Testis (tissue), 3 donors: ENCODE results near the gene NUMA1. TPM values are rescaled to one million over a fixed set of nuclear protein-coding genes. Genes with fewer than 3 reads are reported as not detected.

ENCODE experiments used
- DNase-seq: peaks from one replicate; pipeline ENCODE4 v3.0.0-alpha.2; 2019
- H3K27ac ChIP-seq, 2 donors: fragments of 200-600 bp; sonication (generic); one replicate each; pipeline ENCODE4 v1.5.1; 2019
- H3K27me3 ChIP-seq: fragments of 200-600 bp; sonication (generic); one replicate; pipeline ENCODE4 v1.5.1; 2019
- H3K36me3 ChIP-seq: fragments of 200-600 bp; sonication (generic); one replicate; pipeline ENCODE4 v1.5.1; 2017; ENCODE audit warnings: low read depth; ENCODE audit errors: missing control alignments
- H3K4me1 ChIP-seq: fragments of 200-600 bp; sonication (generic); one replicate; pipeline ENCODE4 v1.5.1; 2019
- H3K4me3 ChIP-seq, 2 donors: fragments of 200-600 bp; sonication (generic); one replicate each; pipeline ENCODE4 v1.5.1; 2017 to 2019
- H3K9me3 ChIP-seq: fragments of 200-600 bp; sonication (generic); one replicate; pipeline ENCODE4 v1.5.1; 2017
- POLR2A ChIP-seq: fragments of 450-650 bp; IDR thresholded peaks from one replicate; pipeline ENCODE4 v1.6.1; 2017; ENCODE audit warnings: antibody characterized with exemption, mild to moderate bottlenecking, moderate library complexity
- WGBS, 2 donors: methylation state at CpG; one replicate each; pipeline ENCODE4 v1.1.5; 2018; 5-methylcytosine and 5-hydroxymethylcytosine counted together
- intact Hi-C: fragments of 100-400 bp; cut with DNase I; formaldehyde crosslinking; loops from one replicate; pipeline ENCODE4 v1.15.1; 2023; ENCODE audit warnings: low total_unique reads
- polyA plus RNA-seq: library from polyadenylated mRNA; stranded (reverse); fragments of 350-450 nt; fragmentation: Illumina TruSeq; extraction: RNeasy Lipid Tissue Mini Kit (QIAGEN cat#74804); gene quantifications from one replicate; pipeline ENCODE4 v1.2.3, GENCODE V29; 2014; ENCODE audit warnings: low read depth, low replicate concordance; ENCODE audit not compliant: insufficient read depth
- total RNA-seq, 2 donors: library from RNA; depleted of rRNA; stranded (reverse); fragments of >200 nt; gene quantifications; one replicate each; pipeline ENCODE4 v1.2.3, GENCODE V29; 2016
- TF ChIP-seq, protein P1 (sequence below), 3 experiments: fragments of 450-650 bp in 2 of 3; fragments of 200-600 bp in 1 of 3; sonication (generic) in 1 of 3; IDR thresholded peaks; one replicate each; pipeline ENCODE4 v1.5.1; 2016 to 2019; ENCODE audit warnings: antibody characterized with exemption in 3 of 3, mild to moderate bottlenecking in 2 of 3, moderate library complexity in 1 of 3

The NUMA1 gene
- total and polyA plus RNA-seq, 3 donors from 2014 or later: 186 to 470 (median 452) TPM

DNA sequence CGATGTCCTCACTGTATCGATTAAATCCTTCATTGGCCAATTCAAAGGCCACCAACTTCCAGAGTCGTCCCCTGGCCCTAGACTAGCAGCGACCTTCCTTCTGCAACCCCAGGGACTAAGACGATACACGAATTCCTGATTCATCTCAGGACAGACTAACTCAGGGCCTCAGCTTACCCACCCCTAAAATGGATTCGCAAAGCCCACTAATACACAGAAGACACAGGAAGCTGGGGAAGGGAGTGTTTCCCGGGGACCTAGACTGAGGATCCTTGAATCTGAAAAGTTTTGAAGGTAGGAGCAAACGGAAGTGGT lies 22.2 kb upstream of the NUMA1 start:
- intact Hi-C loops: no loop called here
- H3K27me3 ChIP-seq: no peaks in the 10 kb centered on the region
- H3K27ac ChIP-seq: peak overlapping the region; percentile 94 to 95
- H3K4me1 ChIP-seq: peaks cover 23% of the 10 kb centered on the region
- no peaks in the 10 kb centered on the region for H3K9me3 ChIP-seq
- H3K4me3 ChIP-seq: peak overlapping the region; percentile 94 to 98
- 2 to 3% methylated on average over 8 to 9 of the region's 9 CpGs for WGBS, 2 donors
- TF ChIP-seq, protein P1, sequence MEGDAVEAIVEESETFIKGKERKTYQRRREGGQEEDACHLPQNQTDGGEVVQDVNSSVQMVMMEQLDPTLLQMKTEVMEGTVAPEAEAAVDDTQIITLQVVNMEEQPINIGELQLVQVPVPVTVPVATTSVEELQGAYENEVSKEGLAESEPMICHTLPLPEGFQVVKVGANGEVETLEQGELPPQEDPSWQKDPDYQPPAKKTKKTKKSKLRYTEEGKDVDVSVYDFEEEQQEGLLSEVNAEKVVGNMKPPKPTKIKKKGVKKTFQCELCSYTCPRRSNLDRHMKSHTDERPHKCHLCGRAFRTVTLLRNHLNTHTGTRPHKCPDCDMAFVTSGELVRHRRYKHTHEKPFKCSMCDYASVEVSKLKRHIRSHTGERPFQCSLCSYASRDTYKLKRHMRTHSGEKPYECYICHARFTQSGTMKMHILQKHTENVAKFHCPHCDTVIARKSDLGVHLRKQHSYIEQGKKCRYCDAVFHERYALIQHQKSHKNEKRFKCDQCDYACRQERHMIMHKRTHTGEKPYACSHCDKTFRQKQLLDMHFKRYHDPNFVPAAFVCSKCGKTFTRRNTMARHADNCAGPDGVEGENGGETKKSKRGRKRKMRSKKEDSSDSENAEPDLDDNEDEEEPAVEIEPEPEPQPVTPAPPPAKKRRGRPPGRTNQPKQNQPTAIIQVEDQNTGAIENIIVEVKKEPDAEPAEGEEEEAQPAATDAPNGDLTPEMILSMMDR (IDR thresholded peaks at IDR 0.05): no peak
- TF ChIP-seq POLR2A: no peak
- DNase-seq: no peak
- no peaks in the 10 kb centered on the region for H3K36me3 ChIP-seq

DNA sequence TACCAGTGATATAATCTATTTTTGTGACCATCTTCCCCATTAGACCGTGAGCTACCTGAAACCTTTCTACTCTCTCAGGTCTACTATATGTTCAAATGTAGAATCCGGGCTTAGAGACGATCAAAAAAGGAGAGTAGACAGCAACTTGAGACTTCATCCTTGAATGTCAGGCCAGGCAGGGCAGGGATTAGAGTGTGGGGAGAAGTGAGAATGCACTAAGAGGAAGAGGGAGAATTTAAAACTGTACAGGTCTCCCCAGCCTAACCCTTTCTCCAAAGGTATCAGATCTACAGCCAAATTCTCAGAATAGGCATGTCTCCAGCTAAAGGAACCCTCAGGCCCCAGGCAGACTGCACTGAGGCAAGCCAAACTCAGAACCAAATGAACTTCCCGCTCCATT lies 21.8 kb upstream of the NUMA1 start:
- Histone ChIP-seq H3K4me1 (peaks cover 23% of the 10 kb centered on the region), H3K4me3 (peak overlapping the region; percentile 94 to 98), H3K36me3 (no peaks in the 10 kb centered on the region), H3K9me3 (no peaks in the 10 kb centered on the region), H3K27ac (peak overlapping the region; percentile 94 to 95), H3K27me3 (no peaks in the 10 kb centered on the region)
- WGBS, 2 donors: 32 to 43% methylated on average over 4 of the region's 4 CpGs
- DNase-seq: no peak
- intact Hi-C loops: no loop called here
- TF ChIP-seq, protein P1 (IDR thresholded peaks at IDR 0.05): no peak
- no peak for TF ChIP-seq POLR2A

DNA sequence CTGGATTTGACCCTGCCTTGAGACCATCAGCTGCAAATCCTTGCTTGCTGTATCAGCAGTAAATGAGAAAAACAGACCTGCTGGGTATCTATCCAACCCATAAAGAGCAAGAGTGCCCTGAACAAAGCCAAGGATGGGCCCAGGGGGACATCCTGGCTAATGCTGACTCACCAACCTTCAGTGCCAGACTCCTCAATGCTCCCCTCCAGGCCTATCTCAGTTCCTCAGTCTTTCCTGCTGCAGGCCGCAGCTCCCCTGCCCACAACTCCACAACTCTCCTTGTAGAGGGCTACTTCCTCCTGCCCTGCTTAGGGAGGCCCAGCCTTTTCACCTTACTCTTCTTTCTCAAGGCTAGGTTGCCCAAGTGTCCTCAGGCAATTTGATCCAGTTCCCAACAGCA lies 20.1 kb upstream of the NUMA1 start:
- Histone ChIP-seq H3K4me1 (peaks cover 23% of the 10 kb centered on the region), H3K27me3 (no peaks in the 10 kb centered on the region), H3K4me3 (no peak overlapping the region), H3K27ac (no peak overlapping the region), H3K9me3 (no peaks in the 10 kb centered on the region), H3K36me3 (no peaks in the 10 kb centered on the region)
- intact Hi-C loops: no loop called here
- 78 to 88% methylated on average over 1 of the region's 1 CpG for WGBS, 2 donors
- DNase-seq: no peak
- no peak for TF ChIP-seq POLR2A
- TF ChIP-seq, protein P1 (IDR thresholded peaks at IDR 0.05): no peak

DNA sequence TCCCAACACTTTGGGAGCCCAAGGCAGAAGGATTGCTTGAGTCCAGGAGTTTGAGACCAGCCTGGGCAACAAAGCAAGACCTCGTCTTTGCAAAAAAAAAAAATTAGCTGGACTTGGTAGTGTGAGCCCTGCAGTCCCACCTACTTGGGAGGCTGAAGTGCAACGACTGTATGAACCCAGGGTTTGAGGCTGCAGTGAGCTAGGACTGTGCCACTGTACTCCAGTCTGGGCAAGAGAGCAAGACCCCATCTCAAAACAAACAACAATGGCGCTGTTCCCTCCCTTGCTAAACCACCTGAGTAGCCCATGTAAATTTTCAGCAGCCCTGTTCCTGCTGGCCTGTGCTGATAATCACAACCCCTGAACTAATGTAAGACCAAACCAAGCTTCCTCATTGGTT lies 19.7 kb upstream of the NUMA1 start:
- WGBS, 2 donors: 75 to 87% methylated on average over 3 of the region's 3 CpGs
- H3K4me1 ChIP-seq: peaks cover 23% of the 10 kb centered on the region
- DNase-seq: no peak
- no peaks in the 10 kb centered on the region for H3K36me3 ChIP-seq
- H3K27ac ChIP-seq: no peak overlapping the region
- H3K4me3 ChIP-seq: no peak overlapping the region
- TF ChIP-seq, protein P1 (IDR thresholded peaks at IDR 0.05): no peak
- TF ChIP-seq POLR2A: no peak
- intact Hi-C loops: no loop called here
- H3K27me3 ChIP-seq: no peaks in the 10 kb centered on the region
- H3K9me3 ChIP-seq: no peaks in the 10 kb centered on the region

DNA sequence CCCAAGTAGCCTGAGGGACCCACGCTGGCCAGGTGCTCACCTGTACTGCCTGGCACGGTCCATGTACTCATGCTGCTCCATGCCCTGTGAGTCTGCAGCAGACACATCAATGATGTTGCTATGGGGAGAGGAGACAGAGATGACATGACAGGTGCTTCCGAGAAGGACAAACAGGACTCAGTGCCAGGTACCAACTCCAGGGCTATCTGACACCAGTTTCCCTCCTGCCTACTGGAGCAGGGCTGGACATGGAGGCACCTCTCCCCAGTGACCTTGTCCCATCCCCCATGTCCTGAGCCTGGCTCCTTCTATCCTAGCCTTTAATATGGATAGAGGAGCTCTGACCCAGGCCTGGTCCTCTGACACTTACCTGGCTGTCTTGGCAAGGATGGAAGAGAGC lies 18.4 kb upstream of the NUMA1 start:
- Histone ChIP-seq H3K27ac (no peak overlapping the region), H3K36me3 (no peaks in the 10 kb centered on the region), H3K4me3 (no peak overlapping the region), H3K27me3 (no peaks in the 10 kb centered on the region), H3K9me3 (no peaks in the 10 kb centered on the region), H3K4me1 (peaks cover 21% of the 10 kb centered on the region)
- TF ChIP-seq, protein P1 (IDR thresholded peaks at IDR 0.05): no peak
- no peak for TF ChIP-seq POLR2A
- 93 to 94% methylated on average over 3 of the region's 3 CpGs for WGBS, 2 donors
- intact Hi-C loops: no loop called here
- DNase-seq: no peak
